MM.1S (cell line): ENCODE results near the gene ZNF692.

Experiments
- EZH2 ChIP-seq: fragments of 300-600 bp; sonication (generic); optimal IDR thresholded peaks from 2 replicates; pipeline ENCODE3; 2017; ENCODE audit warnings: low read depth, mild to moderate bottlenecking, antibody characterized with exemption, low read length, mixed read lengths
- TF ChIP-seq, protein P1 (sequence below): fragments of 300-600 bp; sonication (generic); IDR thresholded peaks from 2 replicates; pipeline ENCODE4 v1.5.1; 2016; ENCODE audit warnings: antibody characterized with exemption, low read length, mixed read lengths

DNA sequence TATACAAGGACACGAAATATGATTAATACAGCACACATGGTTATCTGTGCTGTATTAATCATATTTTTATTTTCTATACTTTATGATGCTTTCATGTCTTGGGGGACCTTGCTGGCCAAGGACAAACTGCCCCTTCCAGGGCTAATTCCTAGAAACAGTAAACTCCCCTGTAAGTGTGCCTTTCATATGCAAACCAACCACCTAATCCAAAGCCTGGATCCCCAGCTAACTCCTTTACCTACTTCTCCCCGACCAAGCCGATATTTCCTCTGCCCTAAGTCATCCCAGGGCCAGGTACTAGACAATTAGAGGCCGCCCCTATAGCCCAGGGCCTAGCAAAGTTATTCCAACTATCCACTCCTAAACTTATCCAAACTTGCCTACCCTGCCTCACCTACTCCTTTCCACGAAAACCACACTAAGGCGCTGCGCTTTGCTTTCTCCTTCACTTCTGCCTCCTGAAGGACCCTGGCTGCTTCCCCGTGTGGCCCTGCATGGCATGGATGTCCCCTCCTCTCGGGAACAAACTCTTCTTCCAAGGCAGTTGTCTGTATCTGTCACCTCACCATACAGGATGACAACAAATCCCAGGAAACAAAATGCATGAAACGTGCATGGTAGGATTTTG lies 43.4 kb downstream of the ZNF692 start:
- TF ChIP-seq, protein P1, sequence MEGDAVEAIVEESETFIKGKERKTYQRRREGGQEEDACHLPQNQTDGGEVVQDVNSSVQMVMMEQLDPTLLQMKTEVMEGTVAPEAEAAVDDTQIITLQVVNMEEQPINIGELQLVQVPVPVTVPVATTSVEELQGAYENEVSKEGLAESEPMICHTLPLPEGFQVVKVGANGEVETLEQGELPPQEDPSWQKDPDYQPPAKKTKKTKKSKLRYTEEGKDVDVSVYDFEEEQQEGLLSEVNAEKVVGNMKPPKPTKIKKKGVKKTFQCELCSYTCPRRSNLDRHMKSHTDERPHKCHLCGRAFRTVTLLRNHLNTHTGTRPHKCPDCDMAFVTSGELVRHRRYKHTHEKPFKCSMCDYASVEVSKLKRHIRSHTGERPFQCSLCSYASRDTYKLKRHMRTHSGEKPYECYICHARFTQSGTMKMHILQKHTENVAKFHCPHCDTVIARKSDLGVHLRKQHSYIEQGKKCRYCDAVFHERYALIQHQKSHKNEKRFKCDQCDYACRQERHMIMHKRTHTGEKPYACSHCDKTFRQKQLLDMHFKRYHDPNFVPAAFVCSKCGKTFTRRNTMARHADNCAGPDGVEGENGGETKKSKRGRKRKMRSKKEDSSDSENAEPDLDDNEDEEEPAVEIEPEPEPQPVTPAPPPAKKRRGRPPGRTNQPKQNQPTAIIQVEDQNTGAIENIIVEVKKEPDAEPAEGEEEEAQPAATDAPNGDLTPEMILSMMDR, result no peak
- no peak for TF ChIP-seq EZH2
